KBM-7 (cell line): Measurements from ENCODE around the gene TP53I11.

Experiments used
- DNase-seq: peaks from one replicate; pipeline ENCODE4 v3.0.0-alpha.2; 2015
- in situ Hi-C: fragments of 300-500 bp; cut with MboI; formaldehyde crosslinking; loops from 2 replicates; pipeline ENCODE4 v1.14.3; 2020; ENCODE audit warnings: low sequenced_read_pairs, low pct_unique_long_range_greater_than_20kb, mixed read lengths

Gene TP53I11

DNA sequence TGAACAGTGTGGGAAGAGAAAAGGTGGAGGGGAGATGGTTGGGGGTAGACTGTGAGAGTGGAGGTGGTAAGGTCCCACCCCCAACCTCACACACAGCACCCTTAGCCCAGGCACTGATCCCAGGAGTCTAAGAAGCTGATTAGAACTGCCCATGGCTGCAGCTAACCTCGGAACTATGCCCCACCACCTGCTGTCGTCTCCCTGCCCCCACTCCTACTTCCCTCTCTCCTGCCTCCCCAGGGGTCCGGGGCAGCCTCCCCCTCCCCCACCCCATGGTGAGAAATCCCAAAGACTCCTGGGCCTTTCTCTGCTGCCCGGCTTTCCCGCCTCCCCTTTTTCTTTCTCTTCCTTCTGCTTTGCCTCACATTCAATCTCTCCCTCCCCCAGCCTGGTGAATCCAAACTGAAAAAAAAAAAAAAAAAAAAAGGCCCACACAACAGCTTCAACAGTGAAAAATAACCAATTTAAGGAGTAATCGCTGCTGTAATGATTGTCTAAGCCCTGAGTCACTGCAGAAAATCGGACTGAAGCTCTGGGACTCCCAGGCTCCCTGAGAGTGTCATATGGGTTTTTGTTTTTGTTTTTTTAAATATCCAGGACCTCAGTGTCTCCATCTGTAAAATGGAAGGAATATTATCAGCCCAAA, 9.6 kb upstream of the TP53I11 start:
- DNase-seq, result no peak

DNA sequence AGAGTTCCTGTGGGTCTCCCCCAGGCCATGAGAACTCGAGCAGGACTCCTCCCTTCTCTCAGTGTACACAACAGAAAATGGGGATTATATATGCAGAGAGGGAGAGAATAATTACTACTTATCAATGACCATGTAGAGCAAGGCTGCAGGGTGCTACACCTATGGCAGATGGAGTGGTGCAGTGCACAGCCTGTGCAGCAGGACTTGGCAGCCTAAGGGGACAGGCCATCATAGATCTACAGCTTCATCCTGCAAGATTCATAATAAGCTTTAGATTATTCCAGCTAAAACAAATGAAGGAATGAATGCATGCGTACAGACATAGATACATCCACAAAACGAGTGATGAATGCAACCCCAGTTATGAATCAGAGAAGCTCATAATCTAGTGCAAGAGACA, 8.4 kb upstream of the TP53I11 start:
- no peak for DNase-seq
- in situ Hi-C loops, result no loop called here

More for the DNA sequence above, 9.6 kb upstream of the TP53I11 start:
- in situ Hi-C loops, result no loop called here

DNA sequence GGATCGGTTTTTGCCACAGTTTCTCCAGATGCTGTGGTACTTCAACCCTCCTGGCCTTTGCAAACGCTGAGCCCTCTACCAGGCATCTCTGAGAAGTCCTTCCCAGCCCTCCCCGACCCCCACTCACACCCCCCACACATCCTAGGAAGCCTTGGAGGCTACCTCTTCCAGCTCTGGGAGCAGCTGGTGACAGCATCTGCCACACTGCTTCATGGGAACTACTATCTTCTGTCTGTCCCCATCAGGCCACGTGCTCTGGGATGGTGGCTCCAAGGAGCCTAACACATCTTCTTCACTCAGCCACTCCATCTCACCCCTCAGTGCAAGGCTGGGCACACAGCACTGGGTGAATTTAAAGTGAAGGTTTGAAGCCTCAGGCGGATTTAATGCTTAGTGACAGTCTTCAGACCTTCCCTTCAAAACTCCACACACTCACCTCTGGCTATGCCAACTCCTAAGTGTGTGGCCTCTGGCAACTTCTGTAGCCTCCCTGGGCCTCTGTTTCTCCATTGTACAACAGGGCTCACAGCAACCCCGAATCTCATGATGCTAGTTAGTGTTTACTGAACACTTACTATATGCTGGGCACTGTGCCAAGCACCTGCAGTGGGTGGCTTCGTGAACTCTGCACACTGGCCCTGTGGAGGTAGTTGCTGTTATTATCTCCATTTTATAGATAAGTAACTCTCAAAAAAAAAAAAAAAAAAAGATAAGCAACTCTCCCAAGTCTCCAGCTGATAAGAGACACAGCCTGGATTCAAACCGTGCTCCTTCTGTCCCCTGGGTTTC, 7.3 kb upstream of the TP53I11 start:
- in situ Hi-C loops, result no loop called here
- DNase-seq, result no peak

DNA sequence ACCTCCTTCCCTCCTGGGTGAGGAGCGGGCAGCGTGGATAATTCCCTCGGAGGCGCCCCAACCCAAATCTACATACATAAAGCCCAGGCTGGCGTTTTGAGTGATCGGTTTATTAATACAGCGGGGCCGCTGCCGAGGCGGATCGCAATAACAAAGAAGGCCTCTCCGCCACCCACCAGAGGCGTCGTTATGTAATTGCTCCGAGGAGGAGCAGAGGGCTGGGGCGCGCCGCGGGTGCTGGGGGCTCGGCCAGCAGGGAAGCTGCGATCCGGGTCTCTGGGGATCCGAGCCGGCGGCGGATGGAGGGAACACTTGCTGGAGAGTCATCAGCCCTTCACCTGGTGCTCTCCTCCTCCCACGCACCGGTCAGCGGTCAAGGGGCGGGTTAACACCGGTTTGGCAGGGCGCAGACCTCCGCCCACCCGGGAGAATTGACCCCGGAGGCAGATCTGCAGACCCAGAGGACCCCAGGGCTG, 6.4 kb upstream of the TP53I11 start:
- in situ Hi-C loops, result no loop called here
- DNase-seq, result no peak

DNA sequence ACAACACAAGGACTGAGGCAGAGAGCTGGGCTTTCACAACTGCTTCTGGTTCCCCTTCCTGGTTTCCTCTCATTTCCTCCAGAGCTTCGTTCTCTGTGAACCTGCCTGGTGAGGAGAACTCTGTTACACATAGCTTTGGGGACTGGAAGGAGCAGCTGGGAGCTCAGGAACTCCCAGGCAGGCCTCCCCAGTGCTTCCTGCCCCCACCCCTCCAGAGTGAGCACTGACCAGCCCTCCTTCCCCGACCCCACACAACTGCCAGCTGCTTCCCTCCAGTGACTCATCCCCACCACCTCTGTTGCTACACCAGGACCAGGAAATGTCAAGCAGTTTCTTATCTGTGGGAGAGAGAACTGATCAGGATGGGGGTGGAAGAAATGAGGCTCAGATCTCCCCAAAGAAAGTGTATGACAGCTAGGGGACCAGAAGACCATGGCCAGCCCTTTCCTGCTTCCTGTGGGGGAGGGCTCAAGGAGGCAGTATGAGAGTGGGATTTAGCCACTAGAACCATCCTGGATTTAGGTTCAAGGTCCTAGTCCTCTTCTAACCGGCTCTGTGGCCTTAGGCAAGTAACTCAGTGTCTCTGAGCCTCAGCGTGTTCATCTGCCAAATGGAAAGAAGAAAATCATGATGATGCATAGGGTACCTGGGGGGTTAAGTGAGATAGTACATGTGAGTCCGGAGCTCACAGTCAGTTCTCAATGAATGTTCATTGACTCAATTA, 4.5 kb upstream of the TP53I11 start:
- DNase-seq, result peak; percentile 78
- in situ Hi-C loops, result no loop called here

DNA sequence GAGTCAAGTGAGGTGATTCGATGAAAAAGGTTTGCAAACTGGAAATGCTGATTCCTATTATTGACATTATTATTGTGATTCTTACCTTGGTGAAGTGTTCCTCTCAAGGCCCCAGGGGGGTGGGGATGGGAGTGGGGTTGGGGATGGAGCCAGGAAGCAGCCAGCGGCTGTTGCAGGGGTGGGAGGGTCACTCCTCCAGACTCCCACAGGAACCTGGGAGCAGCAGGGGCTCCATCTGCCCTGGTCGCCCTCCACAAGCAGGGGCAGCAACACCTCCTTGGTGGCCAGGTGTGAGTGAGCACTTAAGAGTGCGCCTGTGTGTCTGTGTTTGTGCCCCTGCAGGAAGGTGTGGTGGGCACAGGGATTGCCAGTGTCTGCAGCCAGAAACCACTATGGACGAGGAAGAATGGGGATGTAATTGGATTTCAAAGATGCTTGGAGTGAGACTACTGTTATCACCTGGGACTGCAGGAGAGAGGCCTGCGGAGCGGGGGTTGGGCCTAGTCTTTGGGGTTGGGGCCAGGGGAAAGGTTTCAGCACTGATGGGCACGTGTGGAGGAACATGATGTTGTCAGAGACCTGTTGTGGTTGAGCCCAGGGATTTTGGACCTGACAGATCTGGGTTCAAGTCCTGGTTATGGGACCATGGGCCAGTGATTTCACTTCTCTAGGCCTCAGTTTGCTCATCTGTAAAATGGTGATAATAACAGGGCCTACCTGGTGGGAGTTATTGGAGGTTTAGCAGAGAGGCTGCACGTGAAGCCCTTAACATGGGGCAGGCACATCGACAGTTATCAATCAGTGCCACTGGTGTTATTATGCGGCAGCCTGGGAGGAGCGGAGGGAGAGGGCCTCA, 3.6 kb upstream of the TP53I11 start:
- in situ Hi-C loops, result no loop called here
- DNase-seq, result no peak

DNA sequence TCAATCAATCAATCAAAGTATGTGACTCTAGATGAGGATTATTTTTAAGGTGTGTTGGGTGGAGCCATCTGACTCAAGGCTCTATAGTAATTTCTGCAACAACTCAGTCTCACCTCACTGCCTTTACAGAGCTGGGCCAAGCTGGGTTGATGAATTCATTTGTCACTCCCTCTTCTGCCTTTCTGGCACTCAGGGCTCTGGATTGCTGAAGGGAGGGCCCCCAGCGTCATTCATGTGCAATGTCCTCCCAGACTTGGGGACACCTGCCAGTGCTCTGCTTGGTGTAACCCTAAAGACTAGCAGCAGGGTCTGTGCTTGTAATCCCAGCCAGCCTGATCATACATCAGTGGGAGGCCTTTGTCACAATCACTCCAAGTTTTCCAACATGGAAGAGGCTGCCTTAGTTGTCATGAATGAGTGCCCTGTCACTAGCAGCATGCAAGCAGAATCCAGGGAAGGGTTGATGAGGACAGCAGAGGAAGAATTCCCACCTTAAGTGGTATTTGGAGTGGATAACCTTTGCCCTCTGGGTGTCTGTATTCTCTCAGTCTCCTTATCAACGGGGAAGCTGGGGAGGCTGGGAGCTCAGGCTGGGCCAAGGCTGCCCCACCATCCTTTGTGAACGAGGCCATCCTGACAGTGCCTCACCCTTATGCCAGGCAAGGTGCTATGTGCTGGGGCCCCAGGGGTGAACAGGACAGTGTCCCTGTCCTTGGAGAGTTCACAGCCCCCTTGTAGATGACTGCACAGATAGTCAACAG, 2.0 kb upstream of the TP53I11 start:
- in situ Hi-C loops, result no loop called here
- no peak for DNase-seq

DNA sequence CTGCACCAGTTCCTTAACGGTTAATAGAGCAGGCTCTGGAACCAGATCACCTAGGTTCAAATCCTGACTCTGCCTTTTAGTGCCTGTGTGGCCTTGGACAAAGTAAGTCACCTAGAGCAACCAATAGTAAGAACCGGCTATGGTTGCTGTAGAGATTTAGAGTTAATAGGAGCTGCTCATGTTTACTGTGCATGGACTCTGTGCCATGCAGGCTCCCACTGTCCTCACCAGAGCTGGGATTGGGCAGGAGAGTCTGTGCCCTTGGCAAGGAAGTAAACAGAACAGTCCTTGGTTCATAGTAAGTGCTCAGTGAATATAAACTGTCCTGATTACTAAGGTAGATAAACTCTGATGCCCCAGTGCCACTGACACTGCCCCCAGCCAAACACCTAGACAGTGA, 1.4 kb upstream of the TP53I11 start:
- DNase-seq, result no peak
- in situ Hi-C loops, result no loop called here

DNA sequence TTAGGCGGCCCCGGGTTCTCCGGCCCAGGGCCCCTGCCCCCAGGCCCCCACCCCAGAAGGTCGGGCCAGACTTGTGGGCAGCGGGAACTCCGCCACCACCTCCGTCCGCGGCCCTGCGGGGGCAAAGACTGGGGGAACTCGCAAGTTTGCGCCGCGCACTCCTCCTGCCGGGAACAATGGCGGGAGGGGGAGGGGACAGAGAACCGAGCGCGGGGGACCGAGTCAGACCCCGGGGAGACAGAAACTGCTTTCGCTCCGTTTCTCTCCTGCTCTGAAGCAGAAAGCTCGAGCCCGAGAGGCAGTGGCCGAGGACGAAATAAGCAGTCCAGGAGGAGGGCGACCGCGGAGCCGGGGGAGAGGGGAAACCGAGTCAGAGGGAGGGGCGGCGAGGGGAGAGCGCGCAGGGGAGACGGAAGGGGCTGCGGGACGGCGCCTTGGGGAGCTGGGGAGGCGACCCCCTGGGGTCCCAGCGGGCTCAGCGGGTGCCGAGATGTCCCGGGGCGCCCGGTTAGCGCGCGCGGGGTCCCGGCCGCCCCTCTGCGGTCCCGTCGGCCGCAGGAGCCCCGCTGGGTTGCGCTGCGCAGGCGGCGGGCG, 555 bp downstream of the TP53I11 start:
- in situ Hi-C loops, result no loop called here

DNA sequence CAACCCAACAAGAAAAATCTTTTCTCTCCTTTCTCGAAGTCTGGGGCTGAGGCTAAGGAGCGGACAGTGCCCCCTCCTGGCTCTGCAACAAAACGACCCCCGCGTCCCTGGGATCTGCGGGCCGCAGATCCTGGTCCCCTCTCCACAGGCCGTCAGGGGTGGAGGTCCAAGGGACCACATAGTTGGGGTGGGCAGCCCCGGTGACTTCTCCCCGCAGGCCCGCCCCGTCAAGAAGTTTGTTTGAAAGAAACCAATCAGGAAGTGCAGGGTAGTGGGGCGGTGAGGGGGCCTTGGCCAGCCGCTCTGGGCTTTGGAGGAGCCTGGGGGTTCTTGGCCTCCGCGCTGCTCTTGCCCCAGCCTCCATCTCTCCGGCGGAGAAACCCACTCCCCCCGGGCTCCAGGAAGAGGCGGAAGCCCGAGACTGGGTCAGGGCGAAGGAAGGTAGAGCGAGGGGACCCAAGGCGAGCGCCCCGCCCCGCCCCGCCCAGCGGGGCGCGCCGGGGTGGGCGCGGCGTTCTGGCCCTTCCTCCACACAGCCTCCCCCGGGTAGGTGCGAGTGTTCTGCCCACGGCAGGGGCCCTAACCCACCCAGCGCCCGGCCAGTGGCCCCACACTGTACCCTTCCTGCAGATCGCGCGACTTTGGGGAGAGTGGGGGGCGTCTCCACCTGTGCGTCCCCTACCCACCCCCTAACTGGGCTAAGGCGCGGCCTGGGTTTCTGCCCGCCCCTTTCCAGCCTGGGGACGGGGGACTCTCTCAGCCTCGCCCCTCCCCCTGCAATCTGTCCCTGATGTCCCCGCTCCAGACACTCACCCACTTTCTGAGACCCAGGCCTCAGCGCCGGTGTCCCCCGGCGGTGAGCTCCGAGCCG, 1.3 kb downstream of the TP53I11 start:
- DNase-seq, result peak; percentile 69
- in situ Hi-C loops, result loop anchor here (25.0 kb wide), 1 partner anchor 338 kb away; the partner anchor contains the start of gene SYT13

More for the DNA sequence above, 555 bp downstream of the TP53I11 start:
- no peak for DNase-seq

DNA sequence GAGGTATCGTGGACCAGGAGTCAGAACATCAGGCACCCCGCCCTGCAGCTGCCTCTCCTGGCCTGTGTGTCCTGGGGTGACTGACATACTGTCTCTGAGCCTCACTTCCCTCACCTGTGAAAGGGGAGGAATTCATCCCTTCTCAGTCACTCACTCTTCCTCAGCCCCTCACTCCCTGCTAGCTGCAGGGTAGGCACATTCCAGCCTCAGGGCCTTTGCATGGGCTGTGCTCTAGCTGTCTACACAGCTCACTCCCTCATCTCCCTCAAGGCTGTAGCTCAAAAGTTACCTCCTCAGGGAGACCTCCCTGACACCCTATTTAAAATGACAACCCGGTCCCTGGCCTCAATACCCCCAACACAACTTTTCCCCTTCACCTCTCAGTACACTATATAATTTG, 2.5 kb downstream of the TP53I11 start:
- in situ Hi-C loops, result loop anchor here (25.0 kb wide), 1 partner anchor 339 kb away; the partner anchor contains the start of gene SYT13

DNA sequence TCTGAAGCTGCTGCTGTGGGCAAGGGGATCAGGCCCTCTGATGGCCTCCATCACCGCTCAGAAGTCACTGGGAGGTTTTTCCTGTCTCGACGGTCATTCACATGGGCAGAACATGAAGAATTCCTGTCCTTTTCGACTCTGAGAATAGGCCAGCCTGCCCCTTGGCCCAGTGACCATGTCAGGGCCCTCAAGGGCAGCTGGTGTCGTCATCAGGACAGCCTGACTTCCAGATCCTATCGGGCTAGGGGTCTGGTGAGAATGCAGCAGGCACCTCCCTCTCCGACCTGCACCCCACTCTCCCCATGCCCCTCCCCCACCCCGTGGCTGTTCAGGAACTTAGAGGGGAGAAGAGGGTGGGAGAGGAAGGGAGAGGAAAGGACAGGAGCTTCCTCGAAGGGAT, 3.6 kb downstream of the TP53I11 start:
- in situ Hi-C loops, result loop anchor here (25.0 kb wide), 1 partner anchor 340 kb away; the partner anchor contains the start of gene SYT13
- no peak for DNase-seq

More for the DNA sequence above, 2.5 kb downstream of the TP53I11 start:
- DNase-seq, result no peak

DNA sequence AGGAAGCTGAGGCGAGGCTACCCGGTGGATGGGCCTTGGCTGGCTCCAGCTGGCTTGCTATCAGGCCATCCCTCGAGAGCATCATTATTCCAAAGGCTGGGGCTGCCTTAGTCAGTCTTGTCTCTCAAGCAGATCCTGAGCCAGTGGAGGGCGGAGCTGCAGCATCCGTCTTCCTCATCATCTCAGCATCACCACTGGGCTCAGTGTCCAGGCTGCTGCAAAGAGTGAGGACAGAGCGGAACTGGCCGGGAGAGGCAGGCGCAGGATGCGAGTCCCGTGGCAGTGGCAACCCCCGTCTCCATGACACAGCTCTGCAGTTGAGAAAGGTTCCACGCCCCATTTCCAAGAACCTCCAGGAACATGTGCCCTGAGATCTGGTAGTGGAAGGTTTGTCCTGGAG, 4.4 kb downstream of the TP53I11 start:
- no peak for DNase-seq
- in situ Hi-C loops, result loop anchor here (25.0 kb wide), 1 partner anchor 341 kb away; the partner anchor contains the start of gene SYT13

DNA sequence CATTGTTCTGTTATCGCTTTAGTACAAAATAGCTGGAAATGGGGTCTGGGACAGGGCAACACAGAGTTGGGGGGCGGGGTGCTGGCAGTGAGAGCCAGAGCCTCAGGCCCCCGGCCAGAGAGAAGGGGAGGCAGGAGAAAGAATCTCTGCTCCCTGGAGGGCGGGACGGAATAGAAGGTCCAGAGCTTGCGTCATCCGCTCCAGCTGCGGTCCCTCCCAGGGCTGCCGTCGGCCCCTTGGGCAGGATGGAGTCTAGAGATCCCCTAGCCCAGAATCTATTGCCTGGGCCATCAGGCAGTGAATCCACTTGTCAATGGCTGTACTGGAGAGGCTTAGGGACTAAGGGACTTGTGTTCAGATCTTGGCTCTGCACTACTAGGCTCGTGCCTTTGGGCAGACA, 5.0 kb downstream of the TP53I11 start:
- in situ Hi-C loops, result loop anchor here (25.0 kb wide), 1 partner anchor 342 kb away; the partner anchor contains the start of gene SYT13
- no peak for DNase-seq

DNA sequence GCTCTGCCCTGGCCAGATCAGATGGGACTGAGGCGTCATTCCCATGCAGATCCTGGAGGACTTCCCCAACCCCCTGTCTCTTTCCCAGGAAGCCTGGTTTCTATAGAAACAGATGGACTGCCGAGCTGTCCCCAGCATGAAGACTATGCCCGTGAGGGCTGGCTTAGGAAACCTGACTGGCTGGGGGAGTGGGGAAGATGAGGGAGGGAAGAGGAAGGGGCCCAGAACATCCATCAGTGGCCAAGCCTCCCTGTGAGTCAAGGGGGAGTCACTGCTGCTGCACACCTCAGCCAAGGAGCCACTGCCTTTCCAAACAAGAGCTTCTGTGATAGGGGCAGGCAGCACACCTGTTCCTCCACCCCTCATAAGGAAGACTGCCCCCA, 5.8 kb downstream of the TP53I11 start:
- DNase-seq, result no peak
- in situ Hi-C loops, result loop anchor here (5.0 to 25.0 kb wide), 2 partner anchors 157 to 342 kb away; partner anchors contain the start of gene SYT13

DNA sequence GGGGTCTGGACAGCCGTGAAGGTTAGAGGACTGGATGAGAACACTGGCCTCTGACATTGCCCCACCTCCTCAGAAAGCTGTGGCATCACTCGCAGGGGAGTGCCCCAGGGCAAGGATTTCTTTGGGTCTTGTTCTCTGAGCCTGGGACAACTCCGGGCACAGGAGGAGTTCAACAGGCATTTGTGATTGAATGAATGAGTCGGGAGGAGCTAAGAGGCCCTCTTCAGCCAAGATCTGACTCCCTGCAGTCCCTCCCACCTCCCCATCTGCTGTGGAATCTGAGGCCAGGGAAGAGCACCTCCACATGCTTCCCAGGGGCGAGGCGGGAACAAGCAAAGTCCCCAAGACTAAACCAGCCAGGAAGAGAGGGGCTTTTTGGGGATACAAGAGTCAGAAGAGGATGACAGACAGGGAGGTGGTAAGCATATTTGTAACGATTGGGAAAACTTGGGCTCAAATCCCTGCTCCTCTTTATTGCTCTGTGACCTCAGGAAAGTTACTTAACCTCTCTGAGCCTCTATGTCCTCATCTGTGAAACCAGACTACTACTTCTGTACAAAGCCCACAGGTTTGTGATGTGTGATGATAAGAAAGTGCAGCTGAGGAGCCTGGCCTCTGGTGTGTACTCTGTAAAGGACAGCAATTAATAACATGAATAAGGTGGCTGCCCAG, 6.4 kb downstream of the TP53I11 start:
- in situ Hi-C loops, result loop anchor here (5.0 to 25.0 kb wide), 2 partner anchors 158 to 343 kb away; partner anchors contain the start of gene SYT13
- no peak for DNase-seq
